Thyroid gland (tissue), 4 donors: ENCODE measurements around the gene SLC23A2. TPM values are rescaled to one million over a fixed set of nuclear protein-coding genes. Genes with fewer than 3 reads are reported as not detected.

Experiments used
- DNase-seq, 2 donors: peaks; one replicate each; pipeline ENCODE4 v3.0.0-alpha.2; 2019
- H3K27ac ChIP-seq, 3 donors: fragments of 200-600 bp; sonication (generic); 1 replicate in 2 of 3; 2 replicates in 1 of 3; pipeline ENCODE4 v1.5.1; 2016 to 2019; ENCODE audit warnings: mild to moderate bottlenecking in 1 of 3, moderate library complexity in 1 of 3
- H3K27me3 ChIP-seq: fragments of 200-600 bp; sonication (generic); one replicate; pipeline ENCODE4 v1.5.1; 2019
- H3K36me3 ChIP-seq, 2 donors: fragments of 200-600 bp; sonication (generic); one replicate each; pipeline ENCODE4 v1.5.1; 2016 to 2019
- H3K4me1 ChIP-seq, 2 donors: fragments of 200-600 bp; sonication (generic); one replicate each; pipeline ENCODE4 v1.5.1; 2017 to 2019
- H3K4me3 ChIP-seq, 3 donors: fragments of 200-600 bp; sonication (generic); replicated peaks in 1 of 3; 1 replicate in 2 of 3; 2 replicates in 1 of 3; pipeline ENCODE4 v1.5.1; 2016; ENCODE audit warnings: mild to moderate bottlenecking in 1 of 3
- H3K9me3 ChIP-seq: fragments of 200-600 bp; sonication (generic); one replicate; pipeline ENCODE4 v1.5.1; 2017
- CTCF ChIP-seq, 6 experiments: fragments of 200-600 bp in 3 of 6; fragments of 450-650 bp in 3 of 6; sonication (generic) in 3 of 6; IDR thresholded peaks; one replicate each; pipeline ENCODE4 v1.5.1; 2016 to 2019; ENCODE audit warnings: antibody characterized with exemption in 6 of 6, mild to moderate bottlenecking in 2 of 6, inconsistent platforms in 1 of 6, moderate library complexity in 1 of 6
- POLR2A ChIP-seq, 2 donors: fragments of 450-650 bp; IDR thresholded peaks; one replicate each; pipeline ENCODE4 v1.6.1; 2017; ENCODE audit warnings: antibody characterized with exemption in 2 of 2, mild to moderate bottlenecking in 2 of 2, moderate library complexity in 1 of 2
- WGBS, 2 donors: methylation state at CpG; one replicate each; pipeline ENCODE4 v1.1.5; 2017; 5-methylcytosine and 5-hydroxymethylcytosine counted together
- intact Hi-C: fragments of 100-400 bp; cut with DNase I; formaldehyde crosslinking; loops from one replicate; pipeline ENCODE4 v1.15.1; 2023
- total RNA-seq, 4 donors: library from RNA; depleted of rRNA; stranded (reverse); fragments of >200 nt; gene quantifications; one replicate each; pipeline ENCODE4 v1.2.3, GENCODE V29; 2016

SLC23A2 gene
- total RNA-seq, 4 donors from 2014 or later = 36.3 to 67.1 (median 53.7) TPM

- H3K27ac ChIP-seq = no peak overlapping the region
- H3K9me3 ChIP-seq = no peaks in the 10 kb centered on the region
- H3K36me3 ChIP-seq = peaks cover 29 to 44% of the 10 kb centered on the region in 2 donors
- WGBS, 2 donors = 93 to 98% methylated on average over 19 of the region's 19 CpGs
- no peaks in the 10 kb centered on the region for H3K27me3 ChIP-seq
- H3K4me3 ChIP-seq = no peak overlapping the region
- TF ChIP-seq POLR2A (IDR thresholded peaks at IDR 0.05) = no peak
- no peak for TF ChIP-seq CTCF (IDR thresholded peaks at IDR 0.05)
- no peak for DNase-seq
- intact Hi-C loops = no loop called here
- no peaks in the 10 kb centered on the region for H3K4me1 ChIP-seq
Measured at GRCh38 chr20:4856022-4856755, 145.1 kb downstream of the SLC23A2 start.

DNA sequence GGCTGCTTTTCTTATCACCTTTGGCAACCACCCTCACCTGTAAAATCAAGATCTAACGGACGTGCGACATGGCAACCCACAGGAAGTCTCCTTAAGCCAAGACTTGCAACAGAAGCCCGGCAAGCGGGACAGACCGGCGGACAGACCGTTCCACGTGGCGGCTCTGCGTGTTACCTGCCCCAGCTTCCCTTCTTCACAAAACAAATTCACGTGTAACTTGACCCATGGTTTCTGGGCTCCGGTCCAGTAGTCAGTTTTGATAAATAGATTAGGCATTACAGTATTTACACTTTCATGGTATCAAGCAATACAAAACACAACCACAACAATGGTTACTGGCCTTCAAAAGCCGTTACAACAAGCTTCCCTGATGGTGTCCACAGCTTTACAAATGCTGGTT lies 145.8 kb downstream of the SLC23A2 start:
- Histone ChIP-seq H3K4me3 (no peak overlapping the region), H3K27me3 (no peaks in the 10 kb centered on the region), H3K27ac (no peak overlapping the region), H3K9me3 (no peaks in the 10 kb centered on the region), H3K36me3 (peaks cover 23 to 37% of the 10 kb centered on the region in 2 donors), H3K4me1 (no peaks in the 10 kb centered on the region)
- intact Hi-C loops = no loop called here
- 94 to 96% methylated on average over 14 of the region's 14 CpGs for WGBS, 2 donors
- DNase-seq = no peak
- TF ChIP-seq POLR2A (IDR thresholded peaks at IDR 0.05) (no peak), CTCF (IDR thresholded peaks at IDR 0.05) (no peak)

- intact Hi-C loops = no loop called here
- no peaks in the 10 kb centered on the region for H3K27me3 ChIP-seq
- peaks cover 18 to 37% of the 10 kb centered on the region in 2 donors for H3K36me3 ChIP-seq
- no peaks in the 10 kb centered on the region for H3K4me1 ChIP-seq
- H3K4me3 ChIP-seq = no peak overlapping the region
- H3K9me3 ChIP-seq = no peaks in the 10 kb centered on the region
- WGBS, 2 donors = 90 to 94% methylated on average over 12 of the region's 12 CpGs
- DNase-seq = no peak
- no peak overlapping the region for H3K27ac ChIP-seq
- TF ChIP-seq CTCF (IDR thresholded peaks at IDR 0.05) (no peak), POLR2A (IDR thresholded peaks at IDR 0.05) (no peak)
Measured at GRCh38 chr20:4855097-4855496, 146.2 kb downstream of the SLC23A2 start.

DNA sequence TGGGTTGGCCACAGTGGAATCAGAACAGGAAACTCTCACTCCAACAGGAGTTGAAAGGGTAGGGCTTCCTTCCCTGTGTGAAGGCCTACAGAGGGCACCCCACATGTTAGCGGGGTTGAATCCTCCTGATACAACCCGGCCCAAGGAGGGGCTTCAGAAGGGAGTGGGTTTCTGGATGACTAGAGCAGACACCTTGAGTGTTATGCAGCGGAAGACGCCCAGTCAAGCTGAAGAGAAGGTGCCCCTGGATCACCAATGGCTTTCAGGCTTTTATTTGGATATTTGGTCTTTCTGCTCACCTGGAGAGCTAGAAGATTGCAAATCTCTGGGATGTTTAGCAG lies 146.8 kb downstream of the SLC23A2 start:
- Histone ChIP-seq H3K4me1 (no peaks in the 10 kb centered on the region), H3K4me3 (no peak overlapping the region), H3K27me3 (no peaks in the 10 kb centered on the region), H3K27ac (no peak overlapping the region), H3K9me3 (no peaks in the 10 kb centered on the region), H3K36me3 (peaks cover 15 to 35% of the 10 kb centered on the region in 2 donors)
- whole genome bisulfite sequencing, 2 donors = 91 to 100% methylated on average over 4 of the region's 4 CpGs
- no peak for DNase-seq
- intact Hi-C loops = no loop called here
- no peak for TF ChIP-seq CTCF (IDR thresholded peaks at IDR 0.05)
- no peak for TF ChIP-seq POLR2A (IDR thresholded peaks at IDR 0.05)

- no peak for TF ChIP-seq POLR2A (IDR thresholded peaks at IDR 0.05)
- no peak for TF ChIP-seq CTCF (IDR thresholded peaks at IDR 0.05)
- H3K9me3 ChIP-seq = no peaks in the 10 kb centered on the region
- 91 to 93% methylated on average over 9 of the region's 9 CpGs for WGBS, 2 donors
- no peak for DNase-seq
- H3K4me3 ChIP-seq = no peak overlapping the region
- H3K36me3 ChIP-seq = peaks cover 11 to 30% of the 10 kb centered on the region in 2 donors
- H3K4me1 ChIP-seq = no peaks in the 10 kb centered on the region
- intact Hi-C loops = no loop called here
- no peaks in the 10 kb centered on the region for H3K27me3 ChIP-seq
- H3K27ac ChIP-seq = no peak overlapping the region
Measured at GRCh38 chr20:4853757-4854560, 147.4 kb downstream of the SLC23A2 start.
